CD14-positive monocyte (primary cell): Measurements from ENCODE around the gene CDC42EP2. TPM values are rescaled to one million over a fixed set of nuclear protein-coding genes. Genes with fewer than 3 reads are reported as not detected.

ENCODE experiments used
- DNase-seq, 3 donors: peaks; one replicate each; pipeline ENCODE4 v3.0.0-alpha.2; 2011 to 2022
- H2AFZ ChIP-seq: 2 replicates; pipeline ENCODE4 v1.6.0; 2012; ENCODE audit warnings: mild to moderate bottlenecking, low read depth, low read length, inconsistent platforms; ENCODE audit not compliant: insufficient read depth, poor library complexity, severe bottlenecking
- H3K27ac ChIP-seq, 2 donors: 1 replicate in 1 of 2; 2 replicates in 1 of 2; pipeline ENCODE4 v1.5.1; 2012 to 2013; ENCODE audit warnings: low read length in 2 of 2, control low read depth in 1 of 2, inconsistent platforms in 1 of 2, low read depth in 1 of 2, mild to moderate bottlenecking in 1 of 2
- H3K27me3 ChIP-seq, 2 donors: one replicate each; pipeline versions ENCODE4 v1.6.0 to v1.6.1; 2011 to 2013; ENCODE audit warnings: low read length in 2 of 2; ENCODE audit not compliant: control insufficient read depth in 2 of 2, insufficient read depth in 2 of 2
- H3K36me3 ChIP-seq, 2 donors: replicated peaks in 1 of 2; 1 replicate in 1 of 2; 2 replicates in 1 of 2; pipeline versions ENCODE4 v1.5.1 to v1.6.1; 2012 to 2013; ENCODE audit warnings: low read length in 2 of 2, control low read depth in 1 of 2, inconsistent platforms in 1 of 2, mild to moderate bottlenecking in 1 of 2; ENCODE audit not compliant: insufficient read depth in 2 of 2, control insufficient read depth in 1 of 2
- H3K4me1 ChIP-seq, 2 donors: 1 replicate in 1 of 2; 2 replicates in 1 of 2; pipeline versions ENCODE4 v1.5.1 to v1.6.1; 2012 to 2013; ENCODE audit warnings: low read length in 2 of 2, control low read depth in 1 of 2, inconsistent platforms in 1 of 2, mild to moderate bottlenecking in 1 of 2, moderate library complexity in 1 of 2; ENCODE audit not compliant: insufficient read depth in 2 of 2, control insufficient read depth in 1 of 2
- H3K4me2 ChIP-seq: replicated peaks from 2 replicates; pipeline ENCODE3; 2012; ENCODE audit warnings: low read length, moderate library complexity, mild to moderate bottlenecking; ENCODE audit not compliant: poor library complexity, severe bottlenecking; ENCODE audit errors: extremely low read depth
- H3K4me3 ChIP-seq, 3 experiments: fragments of 200-600 bp in 1 of 3; sonication (generic) in 1 of 3; replicated peaks in 1 of 3; 1 replicate in 2 of 3; 2 replicates in 1 of 3; pipeline ENCODE4 v1.5.1; 2011 to 2013; ENCODE audit warnings: low read length in 3 of 3, mild to moderate bottlenecking in 3 of 3, control low read depth in 2 of 3, low read depth in 2 of 3, inconsistent platforms in 1 of 3, moderate library complexity in 1 of 3
- H3K79me2 ChIP-seq: 2 replicates; pipeline ENCODE4 v1.6.0; 2012; ENCODE audit warnings: mild to moderate bottlenecking, control low read depth, inconsistent platforms, low read length, moderate library complexity; ENCODE audit not compliant: insufficient read depth
- H3K9ac ChIP-seq: 2 replicates; pipeline ENCODE4 v1.6.0; 2017; ENCODE audit warnings: low read length, mild to moderate bottlenecking; ENCODE audit not compliant: insufficient read depth, poor library complexity, severe bottlenecking
- H3K9me3 ChIP-seq, 2 donors: replicated peaks in 1 of 2; 1 replicate in 1 of 2; 2 replicates in 1 of 2; pipeline versions ENCODE4 v1.5.1 to v1.6.1; 2012 to 2013; ENCODE audit warnings: low read length in 2 of 2, control low read depth in 1 of 2; ENCODE audit not compliant: control insufficient read depth in 1 of 2, insufficient read depth in 1 of 2
- H4K20me1 ChIP-seq: 2 replicates; pipeline ENCODE4 v1.6.0; 2012; ENCODE audit warnings: mild to moderate bottlenecking, low read length, control low read depth, moderate library complexity; ENCODE audit not compliant: insufficient read depth
- H3K27ac Mint-ChIP-seq, 7 donors: one replicate each; pipeline ENCODE4 v1.8.0; 2020; ENCODE audit warnings: mild to moderate bottlenecking in 7 of 7, mixed read lengths in 7 of 7, moderate library complexity in 6 of 7, inconsistent platforms in 2 of 7
- H3K27me3 Mint-ChIP-seq, 3 donors: one replicate each; pipeline ENCODE4 v1.8.0; 2021 to 2022; ENCODE audit warnings: low read depth in 3 of 3, mild to moderate bottlenecking in 3 of 3, mixed read lengths in 3 of 3, moderate library complexity in 3 of 3, inconsistent platforms in 1 of 3
- H3K36me3 Mint-ChIP-seq, 2 donors: one replicate each; pipeline ENCODE4 v1.8.0; 2020; ENCODE audit warnings: mixed read lengths in 2 of 2, inconsistent platforms in 1 of 2, mild to moderate bottlenecking in 1 of 2
- H3K4me1 Mint-ChIP-seq: one replicate; pipeline ENCODE4 v1.8.0; 2020; ENCODE audit warnings: mild to moderate bottlenecking, mixed read lengths
- H3K4me3 Mint-ChIP-seq, 2 donors: one replicate each; pipeline ENCODE4 v1.8.0; 2020; ENCODE audit warnings: mild to moderate bottlenecking in 2 of 2, mixed read lengths in 2 of 2, moderate library complexity in 1 of 2
- H3K9me3 Mint-ChIP-seq, 7 donors: one replicate each; pipeline ENCODE4 v1.8.0; 2020 to 2022; ENCODE audit warnings: mixed read lengths in 7 of 7, mild to moderate bottlenecking in 6 of 7, moderate library complexity in 6 of 7, inconsistent platforms in 2 of 7
- CTCF ChIP-seq: fragments of 200-600 bp; IDR thresholded peaks from one replicate; pipeline ENCODE4 v1.8.0; 2022; ENCODE audit warnings: antibody characterized with exemption, mild to moderate bottlenecking
- WGBS: methylation state at CpG from one replicate; pipeline ENCODE4 v1.1.5; 2013; ENCODE audit warnings: missing lambda C conversion rate; ENCODE audit not compliant: insufficient coverage; 5-methylcytosine and 5-hydroxymethylcytosine counted together
- intact Hi-C, 2 donors: fragments of 100-400 bp; cut with micrococcal nuclease; formaldehyde crosslinking; loops; one replicate each; pipeline versions ENCODE4 v1.15.0 to v1.15.1; 2023
- polyA plus RNA-seq, 3 donors: library from polyadenylated mRNA; depleted of rRNA in 1 of 3; unstranded in 2 of 3; stranded (reverse) in 1 of 3; fragments of 300-500 nt in 2 of 3; fragments of >200 nt in 1 of 3; fragmentation: Illumina TruSeq in 2 of 3; gene quantifications; 1 replicate in 2 of 3; 2 replicates in 1 of 3; pipeline ENCODE4 v1.2.3, GENCODE V29; 2012 to 2021

Gene CDC42EP2
- polyA plus RNA-seq, 3 donors, result 5.4 to 15.6 (median 10.1) TPM

GRCh38 chr11:65366340-65366773, 51.7 kb downstream of the CDC42EP2 start:
- intact Hi-C loops, result loop anchor here (5.0 to 10.0 kb wide), 3 partner anchors 36 to 78 kb away; no protein-coding TSS in a partner anchor
- H2AFZ ChIP-seq, result no peak overlapping the region

GRCh38 chr11:65370659-65371049, 56.0 kb downstream of the CDC42EP2 start:
- Histone ChIP-seq H3K9ac (no peak overlapping the region), H3K36me3 (no peaks in the 10 kb centered on the region), H3K4me3 (no peak overlapping the region), H4K20me1 (no peaks in the 10 kb centered on the region), H3K4me2 (no peak overlapping the region), H3K9me3 (no peaks in the 10 kb centered on the region), H3K27ac (no peak overlapping the region), H2AFZ (no peak overlapping the region), H3K79me2 (no peaks in the 10 kb centered on the region), H3K4me1 (peaks cover 6 to 15% of the 10 kb centered on the region in 2 donors), H3K27me3 (no peaks in the 10 kb centered on the region)
- H3K27ac Mint-ChIP-seq, result peak overlapping the region in 5 of 7 donors; percentile 21 to 85 (median 61)
- peaks cover 4 to 5% (median 5%) of the 10 kb centered on the region in 3 donors for H3K27me3 Mint-ChIP-seq
- peaks cover 14% of the 10 kb centered on the region for H3K4me1 Mint-ChIP-seq
- 93% methylated on average over 4 of the region's 6 CpGs for WGBS
- H3K4me3 Mint-ChIP-seq, result no peak overlapping the region
- DNase-seq, result no peak
- TF ChIP-seq CTCF, result no peak
- H3K9me3 Mint-ChIP-seq, result no peaks in the 10 kb centered on the region
- intact Hi-C loops, result loop anchor here (5.0 kb wide), 2 partner anchors 142 to 147 kb away; no protein-coding TSS in a partner anchor
- H3K36me3 Mint-ChIP-seq, result no peaks in the 10 kb centered on the region

More at GRCh38 chr11:65366340-65366773, 51.7 kb downstream of the CDC42EP2 start:
- Histone ChIP-seq H3K27ac (no peak overlapping the region), H3K4me3 (no peak overlapping the region), H3K4me2 (no peak overlapping the region), H3K79me2 (no peaks in the 10 kb centered on the region), H3K9me3 (no peaks in the 10 kb centered on the region), H3K4me1 (peaks cover 30 to 37% of the 10 kb centered on the region in 2 donors), H3K36me3 (no peaks in the 10 kb centered on the region), H3K27me3 (no peaks in the 10 kb centered on the region), H4K20me1 (no peaks in the 10 kb centered on the region), H3K9ac (no peak overlapping the region)
- H3K27ac Mint-ChIP-seq, result no peak overlapping the region
- H3K4me3 Mint-ChIP-seq, result no peak overlapping the region
- H3K4me1 Mint-ChIP-seq, result peaks cover 33% of the 10 kb centered on the region
- no CpG with 5 or more reads among the region's 4 CpGs for WGBS
- TF ChIP-seq CTCF, result peak; percentile 82
- H3K36me3 Mint-ChIP-seq, result no peaks in the 10 kb centered on the region
- H3K9me3 Mint-ChIP-seq, result no peaks in the 10 kb centered on the region
- peaks cover 1 to 4% (median 1%) of the 10 kb centered on the region in 3 donors for H3K27me3 Mint-ChIP-seq
- peak; percentile 51 to 72 (median 71) for DNase-seq

Other genes starting within 250 kb of the CDC42EP2 start
- under 1 TPM in 2 of 3 donors, not detected in 1; 0.20 to 0.28 TPM for gene CDCA5, start 230.8 kb upstream of the CDC42EP2 start, polyA plus RNA-seq
- gene ZFPL1, start 230.6 kb upstream of the CDC42EP2 start, polyA plus RNA-seq, result 10 to 100 TPM; 25.1 to 41.1 (median 27.2) TPM
- 10 to 100 TPM; 37.2 to 77.3 (median 39.4) TPM for gene VPS51, start 218.7 kb upstream of the CDC42EP2 start, polyA plus RNA-seq
- 1 to 10 TPM; 1.8 to 4.5 (median 1.8) TPM for gene TM7SF2, start 203.0 kb upstream of the CDC42EP2 start, polyA plus RNA-seq
- 1 to 10 TPM; 2.1 to 9.4 (median 5.8) TPM for gene ZNHIT2, start 197.2 kb upstream of the CDC42EP2 start, polyA plus RNA-seq
- 100 to 1,000 TPM; 668 to 818 (median 799) TPM for gene FAU, start 192.7 kb upstream of the CDC42EP2 start, polyA plus RNA-seq
- 10 to 100 TPM; 19.8 to 33.9 (median 32.7) TPM for gene MRPL49, start 192.5 kb upstream of the CDC42EP2 start, polyA plus RNA-seq
- 10 to 100 TPM in 1 of 3 donors, 1 to 10 TPM in 2; 3.5 to 81.6 (median 6.4) TPM for gene SYVN1, start 180.3 kb upstream of the CDC42EP2 start, polyA plus RNA-seq
- under 1 TPM in 1 of 3 donors, not detected in 2; 0.64 TPM for gene SPDYC, start 144.6 kb upstream of the CDC42EP2 start, polyA plus RNA-seq
- 100 to 1,000 TPM; 128 to 140 (median 129) TPM for gene CAPN1, start 132.9 kb upstream of the CDC42EP2 start, polyA plus RNA-seq
- gene POLA2, start 52.9 kb upstream of the CDC42EP2 start, polyA plus RNA-seq, result 1 to 10 TPM; 4.0 to 8.3 (median 5.2) TPM
- 10 to 100 TPM; 35.7 to 39.0 (median 35.9) TPM for gene DPF2, start 19.0 kb downstream of the CDC42EP2 start, polyA plus RNA-seq
- gene TIGD3, start 39.9 kb downstream of the CDC42EP2 start, polyA plus RNA-seq, result 1 to 10 TPM; 1.7 to 3.7 (median 2.8) TPM
- gene SLC25A45, start 67.8 kb downstream of the CDC42EP2 start, polyA plus RNA-seq, result 10 to 100 TPM in 1 of 3 donors, 1 to 10 TPM in 2; 3.7 to 11.3 (median 4.1) TPM
- 10 to 100 TPM; 33.7 to 41.2 (median 35.4) TPM for gene FRMD8, start 71.8 kb downstream of the CDC42EP2 start, polyA plus RNA-seq
- 100 to 1,000 TPM in 1 of 3 donors, 1 to 10 TPM in 1, under 1 TPM in 1; 0.90 to 293 (median 1.3) TPM for gene NEAT1, start 107.9 kb downstream of the CDC42EP2 start, polyA plus RNA-seq
- 100 to 1,000 TPM; 263 to 815 (median 554) TPM for gene MALAT1, start 184.2 kb downstream of the CDC42EP2 start, polyA plus RNA-seq
- 10 to 100 TPM; 18.6 to 71.6 (median 29.7) TPM for gene SCYL1, start 210.2 kb downstream of the CDC42EP2 start, polyA plus RNA-seq
- 10 to 100 TPM in 1 of 3 donors, 1 to 10 TPM in 2; 3.4 to 19.4 (median 4.6) TPM for gene LTBP3, start 243.5 kb downstream of the CDC42EP2 start, polyA plus RNA-seq